ENCODE results near the gene CENPM. TPM values are rescaled to one million over a fixed set of nuclear protein-coding genes. Genes with fewer than 3 reads are reported as not detected.

The CENPM gene
- polyA plus RNA-seq, 1 donor from 2014 or later = 2.1 TPM

DNA sequence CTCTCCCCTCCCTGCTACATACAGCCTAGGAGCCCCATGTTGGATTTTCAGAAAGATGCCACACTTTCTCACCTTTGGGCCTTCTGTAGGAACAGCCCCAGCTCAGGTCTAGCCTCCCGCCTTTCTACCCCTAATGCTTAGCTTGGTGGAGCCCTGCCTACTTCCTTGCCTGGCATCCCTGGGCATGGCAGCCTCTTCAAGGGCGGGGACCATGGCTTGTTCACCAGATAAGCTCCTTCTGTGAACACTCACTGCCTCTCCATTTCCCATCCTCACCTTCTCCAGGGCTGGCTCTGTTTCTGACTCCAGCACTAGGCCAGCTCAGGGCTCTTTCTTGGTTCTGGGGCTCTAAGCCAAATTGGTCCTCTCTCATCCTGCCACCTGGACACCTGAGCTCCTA, 23.6 kb upstream of the CENPM start:
- no peak overlapping the region for H3K4me3 ChIP-seq (ENCODE audit: low read length)
- no peaks in the 10 kb centered on the region for H3K9me3 ChIP-seq (ENCODE audit: low read length)
- no peak overlapping the region for H3K27ac ChIP-seq (ENCODE audit: low read length)
- no peaks in the 10 kb centered on the region for H3K27me3 ChIP-seq (ENCODE audit: insufficient read depth, low read depth, low read length)
- H4K20me1 ChIP-seq (ENCODE audit: insufficient read depth) = no peaks in the 10 kb centered on the region
- TF ChIP-seq, protein P1, sequence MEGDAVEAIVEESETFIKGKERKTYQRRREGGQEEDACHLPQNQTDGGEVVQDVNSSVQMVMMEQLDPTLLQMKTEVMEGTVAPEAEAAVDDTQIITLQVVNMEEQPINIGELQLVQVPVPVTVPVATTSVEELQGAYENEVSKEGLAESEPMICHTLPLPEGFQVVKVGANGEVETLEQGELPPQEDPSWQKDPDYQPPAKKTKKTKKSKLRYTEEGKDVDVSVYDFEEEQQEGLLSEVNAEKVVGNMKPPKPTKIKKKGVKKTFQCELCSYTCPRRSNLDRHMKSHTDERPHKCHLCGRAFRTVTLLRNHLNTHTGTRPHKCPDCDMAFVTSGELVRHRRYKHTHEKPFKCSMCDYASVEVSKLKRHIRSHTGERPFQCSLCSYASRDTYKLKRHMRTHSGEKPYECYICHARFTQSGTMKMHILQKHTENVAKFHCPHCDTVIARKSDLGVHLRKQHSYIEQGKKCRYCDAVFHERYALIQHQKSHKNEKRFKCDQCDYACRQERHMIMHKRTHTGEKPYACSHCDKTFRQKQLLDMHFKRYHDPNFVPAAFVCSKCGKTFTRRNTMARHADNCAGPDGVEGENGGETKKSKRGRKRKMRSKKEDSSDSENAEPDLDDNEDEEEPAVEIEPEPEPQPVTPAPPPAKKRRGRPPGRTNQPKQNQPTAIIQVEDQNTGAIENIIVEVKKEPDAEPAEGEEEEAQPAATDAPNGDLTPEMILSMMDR (IDR thresholded peaks at IDR 0.05; ENCODE audit: poor library complexity, severe bottlenecking) = no peak
- TF ChIP-seq TAF1 (IDR thresholded peaks at IDR 0.05; ENCODE audit: low read depth) (no peak), MXI1 (conservative IDR thresholded peaks at IDR 0.05; ENCODE audit: poor library complexity, severe bottlenecking) (no peak), POLR2AphosphoS5 (IDR thresholded peaks at IDR 0.05) (no peak), SMC3 (conservative IDR thresholded peaks at IDR 0.05; ENCODE audit: poor library complexity) (no peak), EZH2 (IDR thresholded peaks at IDR 0.05; ENCODE audit: borderline replicate concordance, insufficient read depth, low read length, poor library complexity, severe bottlenecking) (no peak), RAD21 (conservative IDR thresholded peaks at IDR 0.05) (no peak), EP300 (conservative IDR thresholded peaks at IDR 0.05; ENCODE audit: poor library complexity, severe bottlenecking) (no peak)
- TF ChIP-seq, protein P2, sequence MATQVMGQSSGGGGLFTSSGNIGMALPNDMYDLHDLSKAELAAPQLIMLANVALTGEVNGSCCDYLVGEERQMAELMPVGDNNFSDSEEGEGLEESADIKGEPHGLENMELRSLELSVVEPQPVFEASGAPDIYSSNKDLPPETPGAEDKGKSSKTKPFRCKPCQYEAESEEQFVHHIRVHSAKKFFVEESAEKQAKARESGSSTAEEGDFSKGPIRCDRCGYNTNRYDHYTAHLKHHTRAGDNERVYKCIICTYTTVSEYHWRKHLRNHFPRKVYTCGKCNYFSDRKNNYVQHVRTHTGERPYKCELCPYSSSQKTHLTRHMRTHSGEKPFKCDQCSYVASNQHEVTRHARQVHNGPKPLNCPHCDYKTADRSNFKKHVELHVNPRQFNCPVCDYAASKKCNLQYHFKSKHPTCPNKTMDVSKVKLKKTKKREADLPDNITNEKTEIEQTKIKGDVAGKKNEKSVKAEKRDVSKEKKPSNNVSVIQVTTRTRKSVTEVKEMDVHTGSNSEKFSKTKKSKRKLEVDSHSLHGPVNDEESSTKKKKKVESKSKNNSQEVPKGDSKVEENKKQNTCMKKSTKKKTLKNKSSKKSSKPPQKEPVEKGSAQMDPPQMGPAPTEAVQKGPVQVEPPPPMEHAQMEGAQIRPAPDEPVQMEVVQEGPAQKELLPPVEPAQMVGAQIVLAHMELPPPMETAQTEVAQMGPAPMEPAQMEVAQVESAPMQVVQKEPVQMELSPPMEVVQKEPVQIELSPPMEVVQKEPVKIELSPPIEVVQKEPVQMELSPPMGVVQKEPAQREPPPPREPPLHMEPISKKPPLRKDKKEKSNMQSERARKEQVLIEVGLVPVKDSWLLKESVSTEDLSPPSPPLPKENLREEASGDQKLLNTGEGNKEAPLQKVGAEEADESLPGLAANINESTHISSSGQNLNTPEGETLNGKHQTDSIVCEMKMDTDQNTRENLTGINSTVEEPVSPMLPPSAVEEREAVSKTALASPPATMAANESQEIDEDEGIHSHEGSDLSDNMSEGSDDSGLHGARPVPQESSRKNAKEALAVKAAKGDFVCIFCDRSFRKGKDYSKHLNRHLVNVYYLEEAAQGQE (IDR thresholded peaks at IDR 0.05; ENCODE audit: borderline replicate concordance) = no peak
- no peaks in the 10 kb centered on the region for H3K36me3 ChIP-seq (ENCODE audit: insufficient read depth, low read length)
- H2AFZ ChIP-seq (ENCODE audit: low read depth, low read length) = no peak overlapping the region
- no peaks in the 10 kb centered on the region for H3K9me2 ChIP-seq (ENCODE audit: insufficient read depth, low read length)
- no peak overlapping the region for H3K4me2 ChIP-seq (ENCODE audit: low read length)
- H3K9ac ChIP-seq (ENCODE audit: low read length) = no peak overlapping the region
- H3F3A ChIP-seq (ENCODE audit: insufficient read depth, low read length, poor library complexity, severe bottlenecking) = no peaks in the 10 kb centered on the region
- H3K79me2 ChIP-seq (replicated peaks; ENCODE audit: insufficient read depth, low read length) = no peaks in the 10 kb centered on the region

DNA sequence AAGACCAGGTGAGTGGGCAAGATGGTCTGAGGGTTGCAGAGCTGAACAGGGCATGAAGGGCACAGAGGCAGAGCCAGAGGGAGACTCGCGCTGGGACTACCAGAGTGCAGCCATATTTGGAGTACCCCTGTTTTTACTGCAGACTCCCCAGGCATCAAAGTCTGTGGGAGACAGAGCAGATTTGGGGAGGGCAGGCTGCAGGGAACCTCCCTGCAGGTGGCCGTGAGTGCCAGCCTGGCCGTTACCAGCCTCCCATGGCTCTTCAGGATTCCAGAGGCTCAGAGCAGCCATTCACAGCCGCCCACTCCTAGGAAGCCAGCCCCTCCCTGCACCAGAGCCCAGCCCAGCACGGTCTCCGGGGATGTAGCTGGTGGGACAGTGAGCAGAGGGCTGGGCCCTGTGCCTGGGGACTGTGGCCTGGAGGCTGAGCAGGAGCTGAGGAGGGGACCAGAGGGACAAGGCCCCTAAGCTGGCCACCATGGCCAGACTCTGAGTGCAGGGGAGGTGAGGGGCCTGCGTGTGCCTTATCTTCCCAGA, 22.2 kb upstream of the CENPM start, which contains the start of gene SEPTIN3:
Gene SEPTIN3, plus strand, starts transcription at position 334 of the 537 bp plus-strand sequence. CDS start 2,050 bp downstream, outside the sequence.
- no peak within 1 kb of the TSS for H3K4me2 ChIP-seq (ENCODE audit: low read length)
- no peaks in the 10 kb centered on the region for H3K9me3 ChIP-seq (ENCODE audit: low read length)
- no peaks in the 10 kb centered on the region for H3K9me2 ChIP-seq (ENCODE audit: insufficient read depth, low read length)
- H3K27ac ChIP-seq (ENCODE audit: low read length) = no peak within 1 kb of the TSS
- no peak within 1 kb of the TSS for H3K9ac ChIP-seq (ENCODE audit: low read length)
- H3K4me3 ChIP-seq (ENCODE audit: low read length) = no peak within 1 kb of the TSS
- no peaks in the 10 kb centered on the region for H3K79me2 ChIP-seq (replicated peaks; ENCODE audit: insufficient read depth, low read length)
- no peaks in the 10 kb centered on the region for H4K20me1 ChIP-seq (ENCODE audit: insufficient read depth)
- H3K27me3 ChIP-seq (ENCODE audit: insufficient read depth, low read depth, low read length) = no peaks in the 10 kb centered on the region
- TF ChIP-seq EP300 (conservative IDR thresholded peaks at IDR 0.05; ENCODE audit: poor library complexity, severe bottlenecking) (no peak), RAD21 (conservative IDR thresholded peaks at IDR 0.05) (no peak), SMC3 (conservative IDR thresholded peaks at IDR 0.05; ENCODE audit: poor library complexity) (no peak), TAF1 (IDR thresholded peaks at IDR 0.05; ENCODE audit: low read depth) (no peak), EZH2 (IDR thresholded peaks at IDR 0.05; ENCODE audit: borderline replicate concordance, insufficient read depth, low read length, poor library complexity, severe bottlenecking) (no peak), MXI1 (conservative IDR thresholded peaks at IDR 0.05; ENCODE audit: poor library complexity, severe bottlenecking) (no peak), POLR2AphosphoS5 (IDR thresholded peaks at IDR 0.05) (no peak)
- TF ChIP-seq, protein P1 (IDR thresholded peaks at IDR 0.05; ENCODE audit: poor library complexity, severe bottlenecking) = no peak
- TF ChIP-seq, protein P2 (IDR thresholded peaks at IDR 0.05; ENCODE audit: borderline replicate concordance) = no peak
- no peak within 1 kb of the TSS for H2AFZ ChIP-seq (ENCODE audit: low read depth, low read length)
- H3F3A ChIP-seq (ENCODE audit: insufficient read depth, low read length, poor library complexity, severe bottlenecking) = no peaks in the 10 kb centered on the region
- H3K36me3 ChIP-seq (ENCODE audit: insufficient read depth, low read length) = no peaks in the 10 kb centered on the region

All from neural cell (in vitro differentiated cells).